T47D (cell line): ENCODE results near the gene ATAD3A.
A peak's percentile ranks its signal among the peaks of the same experiment; 100 is the strongest.

Experiments used
- DNase-seq, 2 experiments: peaks; one replicate each; pipeline versions ENCODE4 v3.0.0 to v3.0.0-alpha.2; 2011 to 2012; ENCODE audit warnings: low read depth in 1 of 2, low spot score in 1 of 2
- JUND ChIP-seq: IDR thresholded peaks from 2 replicates; pipeline ENCODE4 v1.6.1; 2012; ENCODE audit warnings: low read depth
- in situ Hi-C: cut with HindIII; loops from 2 replicates; pipeline ENCODE4 v1.10.0; 2016; ENCODE audit warnings: low sequenced_read_pairs, low pct_unique_long_range_greater_than_20kb

Gene ATAD3A

DNA sequence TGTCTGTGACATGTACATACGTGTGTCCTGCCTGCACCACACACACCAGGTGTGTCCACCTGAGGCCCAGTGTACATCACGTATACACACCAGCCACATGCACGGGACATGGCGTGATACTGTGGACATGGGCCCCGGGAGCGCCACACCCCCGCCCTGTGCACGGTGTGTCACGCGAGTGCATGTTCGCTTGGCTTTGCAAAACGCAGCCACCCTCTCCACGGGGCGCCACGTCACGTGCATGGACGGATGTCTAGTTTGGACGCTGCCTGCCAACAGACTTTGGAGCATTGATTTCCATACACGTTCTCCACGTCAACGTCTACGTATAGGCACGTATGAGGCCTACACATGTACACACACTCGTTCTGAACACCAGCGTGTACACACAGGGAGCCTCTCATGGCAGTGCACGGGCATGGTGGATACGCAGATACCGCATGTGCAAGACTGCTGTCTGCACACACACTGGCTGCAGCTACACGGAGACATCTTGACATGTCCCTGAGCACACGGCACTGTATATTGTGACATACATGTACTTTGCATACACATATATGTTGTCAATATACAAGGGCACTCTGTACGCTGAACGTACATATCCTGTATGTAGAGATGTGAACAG is 25.8 kb downstream of the ATAD3A start:
- no peak for TF ChIP-seq JUND
- in situ Hi-C loops = no loop called here
- DNase-seq = no peak

DNA sequence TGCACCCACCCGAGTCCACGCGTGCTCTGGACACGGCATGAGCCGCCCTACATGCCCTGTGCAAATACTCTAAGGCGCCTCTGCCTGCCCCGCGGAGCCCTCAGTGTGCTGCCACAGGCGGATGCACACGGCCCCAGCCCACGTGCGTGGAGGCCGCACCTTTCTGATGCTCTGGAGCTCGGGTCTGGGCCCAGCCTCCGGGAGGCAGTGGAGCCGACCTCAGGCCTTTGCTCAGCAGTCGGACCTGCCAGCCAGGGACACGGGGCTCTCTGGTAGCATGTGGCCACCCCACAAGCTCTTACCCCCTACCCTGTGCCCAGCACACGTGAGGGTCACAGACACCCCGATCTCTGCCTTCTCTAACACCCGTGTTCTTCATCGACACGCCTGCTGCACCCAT is 26.4 kb downstream of the ATAD3A start:
- in situ Hi-C loops = no loop called here

DNA sequence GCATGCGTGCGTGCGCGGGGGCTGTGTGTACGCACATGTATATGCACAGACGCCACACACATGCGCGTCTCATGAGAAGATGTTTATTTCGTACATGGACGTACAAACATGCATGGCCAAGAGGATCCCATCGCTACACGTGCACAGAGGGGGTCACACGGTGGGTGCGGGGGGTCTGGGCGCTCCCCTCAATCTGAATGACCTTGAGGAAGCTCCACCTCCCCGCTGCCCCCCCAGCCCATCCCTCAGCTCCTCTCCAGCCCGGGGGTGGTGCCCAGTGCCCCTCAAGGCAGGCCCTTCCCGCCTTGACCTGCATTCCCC is 27.0 kb downstream of the ATAD3A start:
- no peak for DNase-seq
- no peak for TF ChIP-seq JUND
- in situ Hi-C loops = no loop called here

More for the DNA sequence above, 26.4 kb downstream of the ATAD3A start:
- no peak for TF ChIP-seq JUND
- DNase-seq = no peak

DNA sequence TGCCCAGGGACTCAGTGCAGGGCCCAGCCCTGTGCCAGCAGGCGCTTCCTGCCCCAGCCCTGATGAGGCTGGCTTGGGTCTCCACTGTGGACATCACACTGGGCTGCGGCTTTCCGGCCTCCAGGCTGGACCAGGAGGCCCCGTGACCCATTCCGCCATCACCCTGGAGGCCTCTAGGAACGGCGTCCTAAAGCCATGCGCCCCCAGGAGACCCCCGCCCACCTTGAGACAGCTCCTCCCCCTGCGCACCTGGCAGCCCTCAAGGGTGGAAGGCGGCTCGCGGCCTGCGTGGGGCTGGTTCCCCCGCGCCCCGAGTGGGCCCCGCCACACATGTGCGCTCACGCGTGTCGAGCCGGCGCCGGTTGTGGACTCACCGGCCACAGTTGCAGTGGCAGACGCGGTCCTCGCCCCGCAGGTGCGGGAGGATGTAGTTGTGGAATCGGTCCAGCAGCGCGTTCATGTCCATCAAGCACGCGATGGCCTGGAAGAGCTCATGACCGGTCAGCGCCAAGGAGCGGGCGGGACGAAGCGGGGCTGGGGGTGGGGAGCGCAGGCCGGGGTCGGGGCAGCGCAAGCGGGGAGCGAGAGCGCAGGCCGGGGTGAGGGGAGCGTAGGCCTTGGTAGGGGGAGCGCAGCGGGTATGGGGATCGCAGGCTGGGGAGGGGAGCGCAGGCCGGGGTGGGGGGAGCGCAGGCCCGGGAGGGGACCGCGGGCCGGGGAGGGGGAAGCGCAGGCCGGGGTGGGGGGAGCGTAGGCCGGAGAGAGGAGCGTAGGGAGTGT is 27.5 kb downstream of the ATAD3A start:
- no peak for TF ChIP-seq JUND
- in situ Hi-C loops = no loop called here
- DNase-seq = no peak

DNA sequence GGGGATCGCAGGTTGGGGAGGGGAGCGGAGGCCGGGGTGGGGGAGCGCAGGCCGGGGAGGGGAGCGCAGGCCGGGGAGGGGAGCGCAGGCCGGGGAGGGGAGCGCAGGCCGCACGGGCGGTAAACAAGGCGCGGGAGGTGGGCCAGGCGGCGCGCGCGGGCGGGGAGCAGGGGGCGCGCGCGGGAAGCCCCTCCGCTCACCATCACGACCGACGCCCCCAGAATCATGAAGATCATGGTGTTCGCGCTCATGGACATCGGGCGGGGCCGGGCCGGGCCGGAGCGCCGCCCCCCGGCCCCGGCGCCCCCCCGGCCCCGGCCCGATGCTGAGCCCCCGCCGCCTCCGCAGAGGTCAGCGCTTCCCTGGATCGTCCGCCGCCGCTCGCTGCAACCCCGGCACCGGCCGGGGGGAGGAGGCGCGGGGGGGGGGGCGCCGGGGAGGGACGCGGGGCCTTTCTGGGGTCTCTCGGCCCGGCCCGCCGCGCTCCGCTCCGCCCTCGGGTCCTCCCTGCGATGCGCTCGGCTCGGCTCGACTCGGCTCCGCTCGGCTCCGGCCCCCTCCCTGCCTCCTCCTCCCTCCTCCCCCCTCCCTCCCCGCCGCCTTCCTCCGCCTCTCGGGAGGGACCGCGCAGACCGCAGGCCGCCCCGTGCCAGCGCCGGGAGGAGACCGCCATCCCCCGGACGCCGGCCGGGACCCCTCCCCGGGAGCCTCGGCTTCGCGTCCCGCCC is 28.3 kb downstream of the ATAD3A start, which contains the start of gene TMEM240:
Gene TMEM240 (minus strand): TSS at position 535 of the 728 bp plus-strand sequence. CDS start 278 bp downstream, at position 257.
- in situ Hi-C loops = no loop called here
- no peak for TF ChIP-seq JUND
- DNase-seq = no peak

DNA sequence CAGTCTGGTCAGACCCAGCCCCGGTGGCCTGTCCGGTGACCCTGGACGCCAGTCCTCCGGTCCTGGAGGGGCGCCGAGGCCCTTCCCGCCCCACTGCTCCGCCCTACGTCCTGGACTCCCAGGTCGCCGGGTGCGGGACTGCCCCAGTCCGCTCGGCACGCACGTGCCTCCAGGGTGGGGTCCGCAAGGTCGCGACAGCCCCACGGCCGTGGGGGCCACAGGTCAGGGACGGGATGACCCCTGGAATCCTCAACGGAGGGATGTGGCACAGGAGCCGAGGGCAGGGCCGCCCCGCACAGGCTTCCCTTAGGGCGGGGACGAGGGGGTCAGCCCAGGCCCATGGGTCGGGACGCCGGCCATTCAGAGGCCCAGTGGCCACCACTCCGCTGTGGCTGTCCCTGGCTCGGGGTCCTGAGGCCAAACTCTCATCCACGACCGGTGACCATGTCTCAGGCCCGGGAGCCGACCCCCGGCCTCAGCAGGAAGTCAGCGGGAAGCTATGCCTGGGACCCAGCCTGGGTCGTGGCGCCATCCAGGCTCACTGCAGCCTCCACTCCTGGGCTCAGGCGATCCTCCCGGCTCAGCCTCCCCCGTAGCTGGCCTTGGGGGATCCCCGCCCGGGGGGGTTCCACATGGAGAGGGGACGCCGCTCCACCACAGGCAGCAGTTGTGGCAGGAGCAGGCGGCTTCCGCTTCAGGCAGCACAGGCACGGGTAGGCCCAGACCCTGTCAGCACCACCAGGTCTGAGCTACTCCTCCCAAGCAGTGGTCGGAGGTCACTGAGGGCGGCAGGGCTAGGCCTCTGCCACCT is 29.1 kb downstream of the ATAD3A start:
- in situ Hi-C loops = no loop called here
- no peak for DNase-seq
- no peak for TF ChIP-seq JUND

DNA sequence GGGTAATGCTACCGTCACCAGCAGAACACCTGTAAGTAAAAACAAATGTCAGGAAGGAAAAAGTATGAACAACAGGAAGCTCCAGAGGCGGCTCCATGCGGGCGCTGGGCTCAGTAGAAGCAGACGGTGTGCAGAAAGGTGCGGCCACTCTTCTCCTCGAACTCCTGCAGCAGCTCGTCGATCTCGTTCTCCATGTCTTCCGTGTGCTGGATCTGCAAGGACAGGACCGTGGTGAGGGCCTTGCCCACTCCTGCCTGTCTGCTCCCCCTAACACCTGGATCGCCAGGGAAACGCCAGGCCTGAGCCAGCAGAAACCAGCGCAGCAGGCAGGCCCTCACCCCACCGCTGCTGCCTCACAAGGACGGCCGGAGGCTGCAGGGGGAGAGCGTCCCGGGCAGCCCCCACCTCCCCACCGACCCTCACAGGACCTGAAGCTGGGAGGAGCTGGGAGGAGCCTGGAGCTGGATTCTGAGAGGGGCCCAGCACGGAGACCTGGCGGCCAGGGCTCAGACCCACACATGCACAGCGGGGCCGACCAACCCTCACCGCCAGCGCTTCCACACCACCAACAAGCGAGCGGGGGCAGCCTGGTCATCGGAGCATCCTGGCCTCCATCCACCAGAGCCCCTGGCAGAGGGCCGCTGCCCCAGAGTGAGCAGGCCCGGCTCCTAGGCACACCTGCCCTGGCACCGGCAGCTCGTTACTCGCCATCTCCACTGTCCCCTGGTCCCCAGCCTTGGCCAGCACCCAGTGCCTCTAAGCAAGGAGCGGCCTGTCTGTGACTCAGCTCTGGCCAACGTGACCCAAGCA is 30.2 kb downstream of the ATAD3A start:
- no peak for DNase-seq
- TF ChIP-seq JUND = no peak
- in situ Hi-C loops = no loop called here

DNA sequence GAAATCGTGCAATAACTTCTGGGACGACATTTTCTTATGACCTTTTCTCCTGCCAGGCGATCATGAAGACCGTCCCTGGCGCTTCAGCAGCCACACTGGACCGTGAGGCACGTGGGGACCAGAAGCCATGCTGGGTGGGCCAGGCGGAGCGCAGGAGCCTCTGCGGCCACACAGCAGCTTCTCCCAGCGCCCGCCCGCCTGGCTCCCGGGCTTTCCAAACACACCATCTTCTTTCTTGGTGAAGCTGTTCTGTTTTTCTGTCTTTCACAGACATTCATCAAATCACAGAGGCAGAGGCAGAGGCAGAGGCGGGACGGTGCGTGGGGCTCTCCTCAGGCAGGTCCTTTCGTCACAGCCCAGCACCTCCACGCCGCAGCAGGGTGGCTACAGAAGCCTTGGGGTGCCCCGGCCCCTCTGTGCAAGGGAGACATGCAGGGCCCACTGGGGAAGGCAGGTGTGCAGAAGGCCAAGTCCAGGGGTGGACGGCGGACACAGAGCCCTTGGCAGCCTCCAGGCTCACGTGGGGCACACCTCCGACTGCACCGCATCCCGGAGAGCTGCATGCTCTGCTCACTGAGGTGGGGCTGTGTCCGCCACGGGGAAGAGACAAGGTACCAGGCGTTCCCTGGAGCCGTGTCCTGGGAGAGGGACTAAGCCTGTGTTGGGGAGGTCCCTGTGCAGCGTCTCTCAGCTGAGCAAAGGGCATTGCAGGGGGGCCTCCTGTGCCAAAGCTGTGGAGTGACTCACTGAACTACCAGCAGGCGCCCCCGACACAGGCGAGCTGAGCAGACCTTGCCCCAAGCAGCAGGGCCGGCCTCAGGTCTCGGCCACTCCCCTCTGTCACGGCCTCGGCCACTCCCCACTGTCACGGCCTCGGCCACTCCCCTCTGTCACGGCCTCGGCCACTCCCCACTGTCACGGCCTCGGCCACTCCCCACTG is 31.1 kb downstream of the ATAD3A start:
- in situ Hi-C loops = no loop called here
- no peak for DNase-seq
- TF ChIP-seq JUND = no peak

DNA sequence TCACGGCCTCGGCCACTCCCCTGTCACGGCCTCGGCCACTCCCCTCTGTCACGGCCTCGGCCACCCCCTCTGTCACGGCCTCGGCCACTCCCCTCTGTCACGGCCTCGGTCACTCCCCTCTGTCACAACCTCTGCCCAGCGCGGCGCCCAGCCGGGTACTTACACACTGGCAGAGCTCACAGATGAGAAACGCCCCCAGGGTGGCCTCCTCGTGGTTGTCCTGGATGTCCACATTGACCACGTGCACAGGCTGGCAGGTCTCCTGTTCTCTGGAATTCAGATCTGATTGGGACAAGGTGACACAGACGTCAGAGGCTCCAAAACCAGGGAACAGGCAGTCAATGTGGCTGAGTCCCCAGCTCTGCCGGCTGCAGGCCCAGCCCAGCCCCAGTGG is 31.7 kb downstream of the ATAD3A start:
- TF ChIP-seq JUND = no peak
- in situ Hi-C loops = no loop called here
- DNase-seq = peak; percentile 81 to 92

DNA sequence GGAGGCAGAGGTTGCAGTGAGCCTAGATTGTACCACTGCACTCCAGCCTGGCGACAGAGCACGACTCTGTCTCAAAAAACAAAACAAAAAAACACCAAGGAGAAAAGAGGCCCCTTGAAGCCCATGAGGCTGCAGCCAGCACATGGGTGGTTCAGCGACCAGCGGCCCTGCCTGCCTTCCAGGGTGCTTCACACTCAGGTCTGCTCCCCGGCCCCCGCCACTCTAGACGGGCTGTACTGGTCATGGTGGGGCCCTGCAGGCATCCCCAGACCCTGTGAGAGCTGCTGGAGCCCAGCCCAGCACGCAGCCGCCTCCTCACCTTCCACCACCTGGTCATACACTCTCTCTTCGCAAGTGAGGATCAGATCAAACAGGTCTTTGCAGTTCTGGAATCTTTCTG is 32.6 kb downstream of the ATAD3A start:
- in situ Hi-C loops = no loop called here
- no peak for DNase-seq
- TF ChIP-seq JUND = no peak
